NCI-H1417 treated with DMSO at 0.1 percent for 48 hours (cell line): ENCODE data around the gene CNN2.

ENCODE experiments used
- DNase-seq: peaks from one replicate; lab custom pipeline; 2025; lab: John Stamatoyannopoulos, UW

Gene CNN2

DNA sequence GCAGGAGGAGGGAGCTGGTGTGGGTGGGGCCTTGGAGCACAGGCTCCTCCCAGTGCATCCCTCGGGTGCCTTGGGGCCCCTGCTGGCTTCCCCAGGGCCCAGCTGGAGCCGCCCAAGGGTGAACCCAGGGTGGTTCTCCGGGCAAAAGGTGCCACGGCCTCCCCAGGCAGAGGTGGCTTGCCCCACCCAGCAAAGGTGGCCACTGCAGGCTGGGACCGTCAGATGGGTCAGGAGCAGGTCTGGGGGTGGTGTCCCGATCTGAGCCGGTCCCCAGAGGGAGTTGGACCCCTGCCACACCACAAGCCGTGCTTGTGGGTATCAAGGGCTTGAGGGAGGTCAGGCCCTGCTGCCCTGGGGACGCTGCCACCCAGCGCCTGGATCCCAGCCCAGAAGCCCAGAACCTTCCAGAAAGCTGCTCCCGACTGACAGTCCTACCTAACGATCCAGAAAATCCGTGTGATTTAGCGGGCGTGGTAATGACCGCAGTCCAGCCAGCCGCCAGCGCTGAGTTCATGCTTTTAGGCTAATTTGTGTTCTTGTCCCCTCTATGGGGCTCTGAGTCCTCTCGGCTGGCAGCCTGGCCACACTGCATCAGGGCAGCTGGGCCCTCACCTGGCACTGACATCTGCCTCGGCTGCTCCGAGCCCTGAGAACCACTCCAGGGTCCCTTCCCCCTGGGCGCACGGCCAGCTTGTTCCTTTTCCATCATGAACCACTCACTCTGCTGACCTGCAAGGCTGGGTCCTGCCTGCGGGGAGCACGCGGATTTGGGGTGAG, 31.2 kb upstream of the CNN2 start:
- no peak for DNase-seq

DNA sequence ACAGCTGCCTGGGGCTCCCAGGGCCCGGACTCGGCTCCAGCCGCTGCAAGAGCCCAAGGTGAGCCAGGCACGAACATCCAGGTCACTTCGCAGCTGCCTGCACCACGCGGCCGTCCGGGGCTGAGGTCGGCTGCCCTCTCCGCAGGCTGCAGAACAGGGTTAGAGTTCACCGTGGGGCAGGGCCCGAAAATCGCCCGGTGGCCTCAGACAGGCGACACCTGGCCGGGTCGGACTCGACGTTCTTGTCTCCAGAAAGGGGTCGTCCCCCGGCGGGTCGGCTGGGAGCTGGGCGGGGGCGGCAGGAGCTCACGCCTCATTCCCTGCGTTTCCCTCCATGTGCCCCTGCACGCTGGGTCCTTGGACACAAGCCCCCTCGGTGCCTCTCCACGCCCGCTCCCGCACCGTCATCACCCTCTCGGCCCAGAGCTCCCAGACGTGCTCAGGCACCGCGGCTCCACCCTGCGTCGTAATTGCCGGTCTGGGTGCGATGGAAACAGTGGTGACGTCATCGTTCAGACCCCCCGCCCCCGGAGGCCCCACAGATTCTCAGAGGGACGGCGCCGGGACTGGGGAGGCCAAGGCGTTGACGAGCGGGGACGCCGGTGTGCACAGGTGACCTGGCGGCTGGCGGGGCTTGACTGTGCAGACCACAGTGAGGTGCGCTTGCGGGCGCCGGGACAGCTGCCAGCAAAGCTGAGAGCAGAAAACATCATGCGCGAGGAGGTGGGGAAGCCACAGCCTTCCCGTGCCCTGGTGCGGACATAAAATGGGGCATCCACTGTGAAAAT, 30.2 kb upstream of the CNN2 start:
- peak; percentile 48 for DNase-seq

DNA sequence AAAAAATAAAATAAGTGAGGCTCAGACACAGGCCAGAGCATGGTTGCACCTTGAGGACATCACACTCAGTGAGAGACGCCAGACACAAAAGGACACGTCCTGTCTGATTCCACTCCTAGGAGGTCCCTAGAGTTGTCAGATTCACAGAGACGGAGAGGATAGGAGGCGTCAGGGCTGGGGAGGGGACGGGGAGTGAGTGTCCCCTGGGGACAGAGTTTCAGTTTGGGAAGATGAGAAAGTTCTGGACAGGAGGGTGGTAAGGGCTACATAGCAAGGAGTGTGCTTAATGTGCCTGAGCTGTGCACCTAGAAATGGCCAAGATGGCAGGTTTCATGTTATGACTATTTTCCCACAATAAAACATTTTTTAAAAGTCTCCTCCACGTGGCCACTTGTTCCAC, 28.3 kb upstream of the CNN2 start:
- no peak for DNase-seq

DNA sequence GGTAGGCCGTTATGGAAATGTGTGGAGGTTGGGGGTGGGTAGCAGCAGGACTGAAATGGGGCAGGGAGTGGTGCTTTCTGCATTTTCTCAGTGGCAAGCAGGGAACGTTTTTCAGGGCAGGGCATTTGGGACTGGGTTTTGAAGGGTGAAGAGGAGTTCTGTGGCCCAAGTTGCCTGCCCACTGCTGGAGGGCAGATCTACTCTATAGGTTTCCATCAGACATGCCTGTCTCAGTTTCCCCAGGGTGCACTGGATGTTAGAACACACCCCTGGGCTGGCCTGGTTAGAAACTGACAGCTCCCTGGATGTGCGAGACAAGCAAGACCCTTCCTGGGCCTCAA, 27.1 kb upstream of the CNN2 start:
- no peak for DNase-seq

DNA sequence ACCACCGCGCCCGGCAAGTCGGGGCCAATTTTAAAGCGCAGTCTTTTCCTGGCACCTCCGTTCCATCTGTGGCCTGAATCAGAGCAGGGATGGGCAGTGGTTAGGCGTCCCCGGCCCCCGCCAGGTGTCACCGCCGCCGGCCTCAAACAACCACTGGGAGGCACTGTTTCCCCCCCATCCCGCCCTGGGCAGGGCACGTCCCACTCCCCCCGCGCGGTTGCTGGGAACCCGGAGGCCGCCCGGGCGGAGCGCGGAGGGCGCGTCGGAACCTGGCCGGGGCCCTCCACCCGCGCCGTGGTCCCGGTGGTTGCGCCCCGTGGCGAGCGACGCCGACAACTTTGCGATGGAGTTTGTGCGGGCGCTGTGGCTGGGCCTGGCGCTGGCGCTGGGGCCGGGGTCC, 26.3 kb upstream of the CNN2 start, which contains the start of gene GRIN3B:
Gene GRIN3B (plus strand): TSS at position 325 of the 400 bp plus-strand sequence. CDS start 19 bp downstream, at position 344.
- DNase-seq: no peak

DNA sequence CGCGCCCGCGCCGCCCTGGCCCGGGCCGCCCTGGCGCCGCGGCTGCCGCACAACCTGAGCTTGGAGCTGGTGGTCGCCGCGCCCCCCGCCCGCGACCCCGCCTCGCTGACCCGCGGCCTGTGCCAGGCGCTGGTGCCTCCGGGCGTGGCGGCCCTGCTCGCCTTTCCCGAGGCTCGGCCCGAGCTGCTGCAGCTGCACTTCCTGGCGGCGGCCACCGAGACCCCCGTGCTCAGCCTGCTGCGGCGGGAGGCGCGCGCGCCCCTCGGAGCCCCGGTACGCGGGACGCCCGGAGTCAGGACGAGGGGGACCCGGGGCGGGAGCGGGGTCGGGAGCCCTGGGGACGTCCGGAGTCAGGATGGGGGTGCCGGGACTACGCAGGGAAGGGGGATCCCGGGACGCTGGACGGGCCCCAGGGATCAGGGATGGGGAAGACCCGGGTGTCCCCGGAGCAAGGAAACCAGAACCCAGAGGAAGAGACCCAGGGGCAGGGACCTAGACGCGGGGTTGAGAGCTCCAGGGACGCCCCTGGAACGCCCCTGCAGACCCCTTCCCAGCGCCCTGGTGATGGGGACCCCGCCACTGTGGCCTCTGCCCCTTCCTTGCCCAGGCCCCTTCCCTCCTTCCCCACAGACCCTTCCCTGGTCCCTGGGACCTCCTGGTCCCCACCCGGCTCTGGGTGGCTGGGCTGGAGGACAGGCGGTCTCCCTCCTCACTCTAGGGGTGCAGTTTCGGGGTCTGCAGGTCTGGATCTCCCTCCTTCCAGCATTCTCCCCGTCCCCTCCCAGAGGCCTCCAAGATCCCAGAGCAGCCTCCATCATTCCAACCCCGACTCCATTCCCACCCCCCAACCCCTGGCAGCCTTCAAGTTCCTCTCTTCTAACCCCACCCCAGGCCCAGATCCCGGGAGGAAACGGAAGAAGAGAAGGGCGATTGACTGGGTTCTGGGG, 25.5 kb upstream of the CNN2 start:
- no peak for DNase-seq

DNA sequence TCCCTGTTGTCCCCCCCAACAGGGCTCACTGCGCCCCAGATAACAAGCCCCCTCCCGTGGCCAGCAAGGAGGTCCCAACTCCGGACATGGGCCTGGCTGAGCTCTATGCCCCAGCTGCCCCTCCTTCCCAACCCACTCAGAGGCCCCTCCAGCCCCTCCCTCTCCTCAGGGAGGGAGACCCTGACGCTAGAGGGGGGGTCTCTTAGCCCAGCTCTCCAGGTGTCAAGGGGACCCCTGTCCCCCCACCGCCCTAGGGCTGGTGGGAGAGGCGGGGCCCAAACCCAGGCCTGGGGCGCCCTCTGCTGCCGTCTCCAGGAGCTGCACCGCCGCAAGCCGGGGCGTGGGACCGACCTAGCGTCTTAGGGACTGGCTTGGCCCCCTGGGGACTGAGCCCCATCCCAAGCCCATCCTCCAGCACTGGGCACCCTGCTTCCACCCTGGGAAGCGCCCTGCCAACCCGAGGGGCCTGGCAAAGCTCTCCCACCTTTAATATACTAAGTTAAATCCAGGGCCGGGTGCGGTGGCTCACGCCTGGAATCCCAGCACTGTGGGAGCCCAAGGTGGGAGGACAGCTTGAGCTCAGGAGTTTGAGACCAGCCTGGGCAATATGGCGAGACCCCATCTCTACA, 24.8 kb upstream of the CNN2 start:
- no peak for DNase-seq

DNA sequence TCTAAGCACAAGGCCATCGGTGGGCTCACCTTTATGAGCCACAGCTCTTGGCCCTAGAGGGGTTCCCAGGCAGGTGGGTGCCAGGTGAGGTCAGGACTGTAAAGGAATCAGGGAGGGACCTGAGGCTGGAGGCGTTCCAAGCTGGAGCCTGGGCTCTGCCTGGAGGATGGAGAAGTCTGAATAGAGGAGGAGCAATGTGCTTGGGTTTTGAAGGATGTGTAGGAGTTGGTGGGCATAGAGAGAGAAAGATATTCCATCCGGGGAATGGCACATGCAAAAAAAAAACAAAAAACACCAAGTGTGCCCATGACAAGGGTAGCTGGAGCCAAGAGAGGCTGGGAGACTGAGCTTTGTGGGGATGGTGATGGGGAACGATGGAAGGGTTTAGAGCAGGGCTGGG, 23.8 kb upstream of the CNN2 start:
- DNase-seq: no peak

DNA sequence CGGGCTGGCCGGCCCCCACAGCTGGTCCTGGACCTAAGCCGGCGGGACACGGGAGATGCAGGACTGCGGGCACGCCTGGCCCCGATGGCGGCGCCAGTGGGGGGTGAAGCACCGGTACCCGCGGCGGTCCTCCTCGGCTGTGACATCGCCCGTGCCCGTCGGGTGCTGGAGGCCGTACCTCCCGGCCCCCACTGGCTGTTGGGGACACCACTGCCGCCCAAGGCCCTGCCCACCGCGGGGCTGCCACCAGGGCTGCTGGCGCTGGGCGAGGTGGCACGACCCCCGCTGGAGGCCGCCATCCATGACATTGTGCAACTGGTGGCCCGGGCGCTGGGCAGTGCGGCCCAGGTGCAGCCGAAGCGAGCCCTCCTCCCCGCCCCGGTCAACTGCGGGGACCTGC, 23.1 kb upstream of the CNN2 start:
- DNase-seq: no peak

DNA sequence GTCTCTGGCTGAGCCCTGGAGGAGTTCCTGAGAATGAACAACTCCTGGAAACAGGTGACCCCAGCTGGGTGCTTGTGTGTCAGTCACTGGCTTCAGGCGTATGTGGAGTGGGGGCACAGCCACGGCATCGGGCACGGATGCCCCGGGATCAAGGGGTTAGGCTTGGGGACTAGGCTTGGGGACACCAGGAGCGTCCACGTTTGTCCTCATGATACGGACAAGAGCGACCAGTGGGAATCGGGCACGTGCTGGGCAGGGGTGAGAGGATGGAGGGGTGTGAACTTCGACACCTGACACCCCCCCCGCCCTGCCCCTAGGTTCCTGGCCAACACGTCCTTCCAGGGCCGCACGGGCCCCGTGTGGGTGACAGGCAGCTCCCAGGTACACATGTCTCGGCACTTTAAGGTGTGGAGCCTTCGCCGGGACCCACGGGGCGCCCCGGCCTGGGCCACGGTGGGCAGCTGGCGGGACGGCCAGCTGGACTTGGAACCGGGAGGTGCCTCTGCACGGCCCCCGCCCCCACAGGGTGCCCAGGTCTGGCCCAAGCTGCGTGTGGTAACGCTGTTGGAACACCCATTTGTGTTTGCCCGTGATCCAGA, 22.1 kb upstream of the CNN2 start:
- DNase-seq: no peak

DNA sequence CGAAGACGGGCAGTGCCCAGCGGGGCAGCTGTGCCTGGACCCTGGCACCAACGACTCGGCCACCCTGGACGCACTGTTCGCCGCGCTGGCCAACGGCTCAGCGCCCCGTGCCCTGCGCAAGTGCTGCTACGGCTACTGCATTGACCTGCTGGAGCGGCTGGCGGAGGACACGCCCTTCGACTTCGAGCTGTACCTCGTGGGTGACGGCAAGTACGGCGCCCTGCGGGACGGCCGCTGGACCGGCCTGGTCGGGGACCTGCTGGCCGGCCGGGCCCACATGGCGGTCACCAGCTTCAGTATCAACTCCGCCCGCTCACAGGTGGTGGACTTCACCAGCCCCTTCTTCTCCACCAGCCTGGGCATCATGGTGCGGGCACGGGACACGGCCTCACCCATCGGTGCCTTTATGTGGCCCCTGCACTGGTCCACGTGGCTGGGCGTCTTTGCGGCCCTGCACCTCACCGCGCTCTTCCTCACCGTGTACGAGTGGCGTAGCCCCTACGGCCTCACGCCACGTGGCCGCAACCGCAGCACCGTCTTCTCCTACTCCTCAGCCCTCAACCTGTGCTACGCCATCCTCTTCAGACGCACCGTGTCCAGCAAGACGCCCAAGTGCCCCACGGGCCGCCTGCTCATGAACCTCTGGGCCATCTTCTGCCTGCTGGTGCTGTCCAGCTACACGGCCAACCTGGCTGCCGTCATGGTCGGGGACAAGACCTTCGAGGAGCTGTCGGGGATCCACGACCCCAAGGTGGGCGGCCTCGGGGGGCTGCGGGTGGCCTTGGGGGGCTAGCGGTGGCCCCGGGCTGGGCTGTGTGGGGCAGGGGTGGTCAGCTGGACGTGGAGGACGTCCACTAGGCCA, 21.4 kb upstream of the CNN2 start:
- DNase-seq: no peak

DNA sequence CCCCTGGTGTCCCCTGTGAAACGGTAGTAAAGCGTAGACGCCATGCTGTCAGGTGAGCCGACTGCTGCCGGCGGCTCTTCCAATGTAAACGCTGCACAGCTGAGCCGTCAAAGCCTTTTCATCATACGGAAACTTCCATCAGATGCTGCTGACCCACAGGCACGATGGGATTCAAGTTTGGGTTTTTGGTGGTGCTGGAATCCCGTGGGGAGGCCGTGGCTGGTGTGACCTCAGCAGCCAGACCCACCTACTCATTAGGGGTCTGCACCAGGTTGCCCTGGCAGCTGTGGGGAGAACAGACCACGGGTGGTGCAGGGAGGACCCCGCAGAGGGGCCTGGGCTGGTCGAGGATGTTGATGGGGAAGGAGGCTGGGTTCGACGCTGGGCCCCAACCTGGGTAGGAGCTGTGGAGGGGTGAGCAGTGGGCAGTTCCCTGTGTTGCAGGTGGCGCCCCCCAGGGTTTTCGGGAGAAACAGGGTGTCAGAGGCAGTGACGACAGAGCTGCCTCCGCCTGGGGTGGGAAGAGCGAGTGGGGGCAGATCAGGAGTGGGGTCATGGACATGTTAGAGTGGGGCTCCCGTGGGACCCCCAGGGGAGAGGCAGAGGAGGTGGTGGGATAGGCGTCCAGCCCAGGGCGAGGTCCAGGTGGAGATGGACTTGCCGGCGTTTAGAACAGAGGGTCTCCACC, 19.6 kb upstream of the CNN2 start:
- no peak for DNase-seq

DNA sequence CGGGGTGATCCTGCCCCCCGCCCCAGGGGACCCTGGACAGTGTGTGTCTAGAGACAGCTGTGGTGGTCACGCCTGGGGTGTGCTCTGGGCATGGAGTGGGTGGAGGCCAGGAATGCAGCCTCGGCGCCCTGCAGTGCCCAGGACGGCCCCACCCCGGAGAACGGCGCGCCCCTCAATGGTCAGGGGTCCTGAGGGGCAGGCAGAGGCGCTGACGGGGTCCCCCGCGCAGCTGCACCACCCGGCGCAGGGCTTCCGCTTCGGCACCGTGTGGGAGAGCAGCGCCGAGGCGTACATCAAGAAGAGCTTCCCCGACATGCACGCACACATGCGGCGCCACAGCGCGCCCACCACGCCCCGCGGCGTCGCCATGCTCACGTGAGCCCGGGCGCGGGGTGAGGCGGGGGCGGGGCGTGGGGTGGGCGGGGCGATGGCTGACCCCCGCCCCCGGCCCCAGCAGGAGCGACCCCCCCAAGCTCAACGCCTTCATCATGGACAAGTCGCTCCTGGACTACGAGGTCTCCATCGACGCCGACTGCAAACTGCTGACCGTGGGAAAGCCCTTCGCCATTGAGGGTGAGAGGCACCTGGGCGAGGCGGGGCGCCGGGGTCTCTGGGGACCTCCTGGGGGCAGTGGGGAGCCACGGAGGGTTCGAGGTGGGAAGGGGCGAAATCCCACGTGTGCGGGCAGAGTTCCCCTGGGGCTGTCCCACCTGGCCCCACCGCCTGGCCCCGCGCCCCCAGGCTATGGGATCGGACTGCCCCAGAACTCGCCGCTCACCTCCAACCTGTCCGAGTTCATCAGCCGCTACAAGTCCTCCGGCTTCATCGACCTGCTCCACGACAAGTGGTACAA, 18.8 kb upstream of the CNN2 start:
- no peak for DNase-seq

DNA sequence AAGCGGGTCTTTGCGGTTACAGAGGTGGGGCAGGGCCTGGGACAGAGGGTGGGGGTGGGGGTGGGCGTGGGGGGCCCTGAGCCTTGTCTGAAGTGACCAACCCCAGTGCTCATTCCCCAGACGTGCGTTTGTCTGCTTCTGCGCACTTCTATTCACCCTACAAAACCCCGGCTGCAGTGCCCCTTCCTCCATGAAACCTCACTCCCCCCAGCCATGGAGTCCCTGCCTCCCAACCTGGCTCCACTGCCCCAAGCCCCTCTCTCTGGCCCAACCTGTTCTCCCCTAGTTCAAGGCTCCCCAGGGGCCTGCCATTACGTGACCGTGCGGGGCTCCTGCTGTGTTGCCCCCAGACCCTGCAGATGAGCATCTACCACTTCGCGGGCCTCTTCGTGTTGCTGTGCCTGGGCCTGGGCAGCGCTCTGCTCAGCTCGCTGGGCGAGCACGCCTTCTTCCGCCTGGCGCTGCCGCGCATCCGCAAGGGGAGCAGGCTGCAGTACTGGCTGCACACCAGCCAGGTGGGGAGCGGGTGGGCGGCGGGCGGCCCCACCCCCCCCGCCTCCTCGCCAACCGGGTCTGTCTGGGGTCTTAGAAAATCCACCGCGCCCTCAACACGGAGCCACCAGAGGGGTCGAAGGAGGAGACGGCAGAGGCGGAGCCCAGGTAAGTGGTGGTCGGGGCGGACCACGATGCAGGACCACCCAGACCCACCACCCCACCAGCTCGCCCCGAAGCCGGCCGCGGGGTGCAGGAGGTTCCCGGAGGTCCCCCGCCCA, 18.0 kb upstream of the CNN2 start:
- DNase-seq: no peak

DNA sequence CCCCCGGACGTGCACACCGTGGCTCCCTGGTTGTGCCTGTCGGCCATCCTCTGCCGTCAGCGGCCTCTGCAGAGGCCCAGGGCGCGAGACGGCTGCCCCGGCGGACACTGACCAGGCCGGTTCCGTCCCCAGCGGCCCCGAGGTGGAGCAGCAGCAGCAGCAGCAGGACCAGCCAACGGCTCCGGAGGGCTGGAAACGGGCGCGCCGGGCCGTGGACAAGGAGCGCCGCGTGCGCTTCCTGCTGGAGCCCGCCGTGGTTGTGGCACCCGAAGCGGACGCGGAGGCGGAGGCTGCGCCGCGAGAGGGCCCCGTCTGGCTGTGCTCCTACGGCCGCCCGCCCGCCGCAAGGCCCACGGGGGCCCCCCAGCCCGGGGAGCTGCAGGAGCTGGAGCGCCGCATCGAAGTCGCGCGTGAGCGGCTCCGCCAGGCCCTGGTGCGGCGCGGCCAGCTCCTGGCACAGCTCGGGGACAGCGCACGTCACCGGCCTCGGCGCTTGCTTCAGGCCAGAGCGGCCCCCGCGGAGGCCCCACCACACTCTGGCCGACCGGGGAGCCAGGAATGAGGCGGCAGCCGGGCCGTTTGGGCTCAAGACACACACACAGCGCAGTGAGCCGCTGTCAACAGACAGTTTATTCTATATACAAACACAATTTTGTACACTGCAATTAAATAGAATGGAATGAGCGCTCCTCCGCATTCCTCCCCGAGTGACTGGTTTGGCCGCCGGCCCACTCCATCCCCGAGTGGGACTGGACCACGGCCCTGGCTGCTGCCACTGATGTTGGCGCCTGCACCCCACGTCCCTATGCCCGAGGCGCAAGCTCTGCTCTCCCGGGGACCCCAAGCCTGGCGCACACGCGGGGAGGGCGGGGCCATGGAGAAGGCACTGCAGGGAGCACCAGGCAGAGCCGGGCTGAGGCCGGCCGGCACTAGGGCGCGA, 17.1 kb upstream of the CNN2 start:
- no peak for DNase-seq

DNA sequence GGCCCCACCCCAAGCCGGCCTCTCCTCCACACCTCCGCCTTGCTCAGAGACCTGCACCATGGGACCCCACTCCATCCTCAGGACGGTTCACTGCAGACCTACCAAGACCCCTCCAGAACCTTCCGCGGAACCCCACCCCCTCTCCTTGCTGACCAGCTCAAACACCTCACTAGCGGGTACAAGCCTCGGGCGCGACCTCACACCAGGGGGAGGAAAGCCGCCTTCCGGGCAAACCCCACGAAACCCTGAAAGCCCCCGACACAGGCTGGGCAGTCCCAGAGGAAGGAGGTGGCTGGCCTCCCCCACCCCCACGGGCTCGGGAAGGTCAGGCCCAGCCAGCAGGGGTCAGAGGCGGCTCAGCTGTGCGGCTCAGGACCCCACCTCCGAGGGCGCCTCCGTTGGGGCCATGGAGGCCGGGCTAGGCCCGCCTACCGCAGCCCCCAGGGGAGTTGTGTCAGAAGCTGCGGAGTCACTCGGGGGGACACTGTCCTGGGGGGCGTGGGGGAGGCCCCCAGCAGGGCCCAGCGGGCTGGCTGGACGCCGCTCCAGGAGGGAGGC, 16.3 kb upstream of the CNN2 start:
- no peak for DNase-seq
